SH-SY5Y (cell line): Measurements from ENCODE around the gene CLCNKA.

Experiments used
- GATA2 ChIP-seq: IDR thresholded peaks from 2 replicates; pipeline ENCODE4 v1.6.1; 2011; ENCODE audit warnings: mild to moderate bottlenecking, low read depth, low read length
- GATA3 ChIP-seq: IDR thresholded peaks from 2 replicates; pipeline ENCODE4 v1.6.1; 2011; ENCODE audit warnings: low read depth, mild to moderate bottlenecking, low read length, moderate library complexity

Gene CLCNKA

GRCh38 chr1:16019644-16020277, 2.1 kb upstream of the CLCNKA start:
- TF ChIP-seq GATA3 (no peak), GATA2 (no peak)

DNA sequence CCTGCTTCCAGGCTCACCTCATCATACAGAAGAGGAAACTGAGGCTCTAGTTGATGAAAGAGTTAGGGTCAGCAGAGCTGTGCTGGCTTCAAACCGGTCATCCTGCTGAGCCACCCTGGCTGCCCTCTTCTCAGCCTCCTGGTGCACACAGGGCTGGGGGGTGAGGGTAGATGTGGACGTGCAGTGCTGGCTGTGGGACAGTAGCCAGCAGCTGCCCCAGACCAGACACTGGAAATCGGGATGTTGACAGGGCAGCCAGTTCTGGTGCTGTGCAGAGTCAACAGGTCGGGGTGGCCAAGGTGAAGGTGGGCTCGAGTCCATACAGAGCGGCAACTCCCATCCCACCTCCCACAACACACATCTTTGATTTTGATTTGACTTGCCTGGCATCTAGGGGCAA, 1.5 kb upstream of the CLCNKA start:
- no peak for TF ChIP-seq GATA3
- no peak for TF ChIP-seq GATA2

DNA sequence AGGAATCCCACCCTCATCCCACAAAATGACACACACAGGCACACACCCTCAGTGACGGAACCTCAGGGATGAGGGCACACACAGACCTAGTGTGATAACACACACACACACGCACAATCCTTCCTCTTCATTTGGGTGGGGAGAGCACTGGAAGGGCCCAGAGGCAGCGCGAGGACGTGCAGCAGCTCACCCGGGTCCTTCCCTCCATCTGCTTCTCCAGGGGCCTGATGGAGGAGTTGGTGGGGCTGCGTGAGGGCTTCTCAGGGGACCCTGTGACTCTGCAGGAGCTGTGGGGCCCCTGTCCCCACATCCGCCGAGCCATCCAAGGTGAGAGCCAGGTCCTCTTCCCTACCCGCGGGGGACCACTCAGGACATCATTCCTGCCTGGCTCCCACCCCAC, 557 bp downstream of the CLCNKA start:
- TF ChIP-seq GATA3 (no peak), GATA2 (no peak)

GRCh38 chr1:16023050-16023653, 1.3 kb downstream of the CLCNKA start:
- TF ChIP-seq GATA3 (no peak), GATA2 (no peak)

DNA sequence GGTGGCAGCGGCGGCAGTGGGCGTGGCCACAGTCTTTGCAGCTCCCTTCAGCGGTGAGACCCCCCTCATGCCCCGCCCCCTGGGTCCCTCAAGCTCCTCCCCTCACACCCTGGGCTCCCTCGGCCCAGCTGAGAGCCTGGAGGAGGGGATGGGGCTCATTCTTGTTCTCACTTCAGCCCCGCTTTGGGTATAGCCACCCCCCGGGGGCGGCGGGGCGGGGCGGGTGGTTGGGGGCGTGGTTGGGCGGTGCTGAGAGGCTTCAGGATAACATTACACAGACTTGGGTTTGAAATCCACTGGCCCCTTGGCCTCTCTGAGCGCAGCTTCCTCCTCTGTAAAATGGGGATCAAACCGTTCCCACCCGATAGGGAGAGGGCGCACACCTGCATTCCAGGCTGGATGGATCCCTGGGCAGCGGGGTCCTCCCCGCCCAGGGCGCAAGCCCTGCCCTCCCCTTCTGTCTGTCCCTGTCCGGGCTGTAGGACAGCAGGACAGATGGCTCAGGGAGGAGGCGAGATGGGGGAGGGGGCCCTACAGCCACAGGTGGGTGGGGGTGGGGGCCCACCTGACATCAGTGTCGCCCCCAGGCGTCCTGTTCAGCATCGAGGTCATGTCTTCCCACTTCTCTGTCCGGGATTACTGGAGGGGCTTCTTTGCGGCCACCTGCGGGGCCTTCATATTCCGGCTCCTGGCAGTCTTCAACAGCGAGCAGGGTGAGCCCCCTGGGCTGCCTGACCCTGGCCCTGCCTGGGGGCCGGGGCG, 5.1 kb downstream of the CLCNKA start:
- TF ChIP-seq GATA2, result no peak
- no peak for TF ChIP-seq GATA3

- TF ChIP-seq GATA3, result no peak
Observed at GRCh38 chr1:16028237-16029002, 6.6 kb downstream of the CLCNKA start.

- TF ChIP-seq GATA2 (no peak), GATA3 (no peak)
Observed at GRCh38 chr1:16029288-16029687, 7.5 kb downstream of the CLCNKA start.

GRCh38 chr1:16031551-16031950, 9.7 kb downstream of the CLCNKA start:
- no peak for TF ChIP-seq GATA3
- TF ChIP-seq GATA2, result no peak

DNA sequence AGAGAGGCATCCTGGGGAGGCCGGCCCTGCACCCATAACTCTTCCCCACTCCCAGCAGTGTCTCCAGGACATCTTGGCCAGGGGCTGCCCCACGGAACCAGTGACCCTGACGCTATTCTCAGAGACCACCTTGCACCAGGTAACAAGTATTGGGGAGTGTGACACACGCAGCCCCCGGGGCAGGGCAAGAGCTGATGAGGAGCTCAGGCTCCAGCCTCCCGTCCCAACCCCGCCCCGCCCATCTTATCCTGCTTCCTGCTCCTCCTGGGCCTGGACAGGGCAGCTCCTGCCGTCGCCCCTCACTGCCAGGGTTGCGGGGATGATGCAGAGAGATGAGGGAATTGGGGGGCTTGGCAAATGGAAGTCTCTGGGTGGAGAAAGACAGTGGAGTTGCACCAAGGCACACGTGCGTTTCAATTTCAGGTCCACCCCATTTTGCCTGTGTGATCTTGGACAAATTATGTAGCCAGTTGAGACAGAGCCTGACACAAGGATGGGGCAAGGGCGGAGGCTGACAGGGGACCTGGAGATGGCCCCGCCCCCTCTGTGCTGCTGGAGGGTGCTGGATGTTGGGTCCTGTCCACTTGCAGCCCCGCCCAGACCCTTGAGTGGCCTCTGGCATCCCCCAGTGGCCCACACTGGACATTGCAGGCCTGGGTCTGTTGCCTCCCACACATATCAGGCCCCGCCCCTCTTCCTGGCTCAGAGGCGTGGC, 10.7 kb downstream of the CLCNKA start:
- no peak for TF ChIP-seq GATA3
- TF ChIP-seq GATA2, result no peak

GRCh38 chr1:16038620-16038912, 16.7 kb downstream of the CLCNKA start:
- no peak for TF ChIP-seq GATA3
- no peak for TF ChIP-seq GATA2

DNA sequence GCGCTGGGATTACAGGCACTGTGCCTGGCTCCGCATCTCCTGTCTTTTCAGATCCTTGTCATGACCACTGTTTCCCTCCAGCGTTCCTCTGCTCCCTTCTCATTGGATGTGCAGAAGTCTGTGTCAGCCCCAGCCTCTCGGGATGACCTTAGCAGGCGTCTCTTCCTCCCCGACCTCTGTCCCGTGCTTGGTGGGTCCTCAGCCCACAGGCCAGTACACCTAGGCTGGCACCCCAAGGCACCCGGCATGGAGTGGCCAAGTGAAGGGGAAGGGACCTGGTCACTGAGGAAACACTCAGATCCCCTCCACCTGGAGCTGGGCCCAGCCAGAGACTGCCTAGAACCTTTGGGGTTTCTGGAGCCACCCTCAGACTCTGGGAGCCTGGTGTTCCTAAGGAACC, 19.4 kb downstream of the CLCNKA start:
- no peak for TF ChIP-seq GATA3
- no peak for TF ChIP-seq GATA2

DNA sequence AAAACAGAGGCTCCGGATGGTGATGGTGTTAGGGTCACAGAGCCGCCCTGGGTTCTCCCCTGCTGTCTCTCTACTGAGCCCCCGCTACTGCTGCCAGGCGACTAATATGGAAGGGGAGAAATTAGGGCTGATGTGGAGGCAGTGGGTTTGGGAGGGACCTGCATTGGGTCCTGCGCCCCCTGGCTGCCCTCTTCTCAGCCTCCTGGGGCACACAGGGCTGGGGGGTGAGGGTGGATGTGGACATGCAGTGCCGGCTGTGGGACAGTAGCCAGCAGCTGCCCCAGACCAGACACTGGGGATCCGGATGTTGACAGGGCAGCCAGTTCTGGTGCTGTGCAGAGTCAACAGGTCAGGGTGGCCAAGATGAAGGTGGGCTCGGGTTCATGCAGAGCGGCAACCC, 20.3 kb downstream of the CLCNKA start:
- TF ChIP-seq GATA2 (no peak), GATA3 (no peak)

GRCh38 chr1:16043521-16043920, 21.7 kb downstream of the CLCNKA start, which contains the start of gene CLCNKB:
Gene CLCNKB, plus strand, starts transcription at chr1:16043782. Its CDS starts 711 bp downstream, at chr1:16044493.
- TF ChIP-seq GATA3 (no peak), GATA2 (no peak)

DNA sequence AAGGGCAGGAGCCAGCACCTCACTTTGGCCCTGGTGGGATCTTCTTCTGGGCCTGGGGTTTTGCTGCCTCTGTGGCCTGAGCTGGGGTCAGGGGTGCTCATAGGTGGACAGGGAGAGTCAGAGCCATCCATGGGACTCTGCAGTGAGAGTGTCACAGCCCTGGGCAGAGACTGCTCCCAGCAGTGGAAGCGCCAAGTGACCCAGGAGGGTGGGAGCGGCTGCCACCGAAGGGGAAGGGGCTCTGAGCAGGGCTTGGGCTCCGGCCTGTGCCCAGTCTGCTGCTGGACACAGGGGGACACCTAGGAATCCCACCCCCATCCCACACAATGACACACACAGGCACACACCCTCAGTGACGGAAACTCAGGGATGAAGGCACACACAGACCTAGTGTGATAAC, 22.1 kb downstream of the CLCNKA start:
- TF ChIP-seq GATA2 (no peak), GATA3 (no peak)
